ENCODE data around the gene SUPT3H. TPM values are rescaled to one million over a fixed set of nuclear protein-coding genes. Genes with fewer than 3 reads are reported as not detected.
A peak's percentile ranks its signal among the peaks of the same experiment; 100 is the strongest.

Gene SUPT3H
- polyA plus RNA-seq, 3 donors, result 2.4 to 3.5 (median 2.5) TPM

DNA sequence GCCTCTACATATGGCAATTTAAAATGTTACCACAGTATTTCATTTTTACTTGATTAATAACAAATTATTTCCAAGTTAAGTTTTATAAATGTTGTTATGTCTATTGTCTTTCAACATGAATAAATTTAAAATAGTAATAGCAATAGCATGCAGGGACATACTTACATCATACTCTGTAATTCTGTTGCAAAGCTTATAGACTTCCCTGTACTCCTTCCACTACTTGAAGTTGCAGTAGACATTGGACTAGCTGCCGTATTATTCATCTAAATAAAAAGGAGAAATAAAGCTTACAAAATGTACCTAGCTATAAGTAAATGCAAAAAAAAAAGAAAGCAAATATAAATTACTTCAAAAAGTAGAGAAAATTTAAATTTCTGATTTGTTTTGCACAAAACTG is 12.7 kb downstream of the SUPT3H start:
- Mint-ChIP-seq H3K27me3 (ENCODE audit: low read depth in 3 of 3) (no peaks in the 10 kb centered on the region), H3K4me3 (no peak overlapping the region), H3K36me3 (peaks cover 2 to 3% of the 10 kb centered on the region in 2 donors), H3K4me1 (peaks cover 21% of the 10 kb centered on the region), H3K9me3 (no peaks in the 10 kb centered on the region), H3K27ac (no peak overlapping the region)
- Histone ChIP-seq H3K4me3 (replicated peaks in 1 of 3; ENCODE audit: low read depth in 2 of 3, low read length in 3 of 3) (no peak overlapping the region), H3K4me2 (replicated peaks; ENCODE audit: extremely low read depth, low read length, poor library complexity, severe bottlenecking) (no peak overlapping the region), H3K4me1 (ENCODE audit: control insufficient read depth in 1 of 2, insufficient read depth in 2 of 2, low read length in 2 of 2) (peaks cover 3 to 17% of the 10 kb centered on the region in 2 donors), H3K9ac (ENCODE audit: insufficient read depth, low read length, poor library complexity, severe bottlenecking) (no peak overlapping the region), H2AFZ (ENCODE audit: insufficient read depth, low read depth, low read length, poor library complexity, severe bottlenecking) (no peak overlapping the region), H3K27ac (ENCODE audit: low read depth in 1 of 2, low read length in 2 of 2) (peak overlapping the region in 1 of 2 donors; percentile 18), H3K27me3 (ENCODE audit: control insufficient read depth in 2 of 2, insufficient read depth in 2 of 2, low read length in 2 of 2) (no peaks in the 10 kb centered on the region), H3K36me3 (replicated peaks in 1 of 2; ENCODE audit: control insufficient read depth in 1 of 2, insufficient read depth in 2 of 2, low read length in 2 of 2) (no peaks in the 10 kb centered on the region), H3K9me3 (replicated peaks in 1 of 2; ENCODE audit: control insufficient read depth in 1 of 2, insufficient read depth in 1 of 2, low read length in 2 of 2) (no peaks in the 10 kb centered on the region), H3K79me2 (ENCODE audit: insufficient read depth, low read length) (no peaks in the 10 kb centered on the region), H4K20me1 (ENCODE audit: insufficient read depth, low read length) (no peaks in the 10 kb centered on the region)
- TF ChIP-seq, protein P1, sequence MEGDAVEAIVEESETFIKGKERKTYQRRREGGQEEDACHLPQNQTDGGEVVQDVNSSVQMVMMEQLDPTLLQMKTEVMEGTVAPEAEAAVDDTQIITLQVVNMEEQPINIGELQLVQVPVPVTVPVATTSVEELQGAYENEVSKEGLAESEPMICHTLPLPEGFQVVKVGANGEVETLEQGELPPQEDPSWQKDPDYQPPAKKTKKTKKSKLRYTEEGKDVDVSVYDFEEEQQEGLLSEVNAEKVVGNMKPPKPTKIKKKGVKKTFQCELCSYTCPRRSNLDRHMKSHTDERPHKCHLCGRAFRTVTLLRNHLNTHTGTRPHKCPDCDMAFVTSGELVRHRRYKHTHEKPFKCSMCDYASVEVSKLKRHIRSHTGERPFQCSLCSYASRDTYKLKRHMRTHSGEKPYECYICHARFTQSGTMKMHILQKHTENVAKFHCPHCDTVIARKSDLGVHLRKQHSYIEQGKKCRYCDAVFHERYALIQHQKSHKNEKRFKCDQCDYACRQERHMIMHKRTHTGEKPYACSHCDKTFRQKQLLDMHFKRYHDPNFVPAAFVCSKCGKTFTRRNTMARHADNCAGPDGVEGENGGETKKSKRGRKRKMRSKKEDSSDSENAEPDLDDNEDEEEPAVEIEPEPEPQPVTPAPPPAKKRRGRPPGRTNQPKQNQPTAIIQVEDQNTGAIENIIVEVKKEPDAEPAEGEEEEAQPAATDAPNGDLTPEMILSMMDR (IDR thresholded peaks at IDR 0.05), result no peak
- peak; percentile 23 to 57 (median 32) for DNase-seq
- intact Hi-C loops (cut with micrococcal nuclease), result no loop called here
- WGBS (ENCODE audit: insufficient coverage), result no CpG with 5 or more reads among the region's 1 CpG

- Mint-ChIP-seq H3K27me3 (ENCODE audit: low read depth in 3 of 3) (no peaks in the 10 kb centered on the region), H3K36me3 (peaks cover 2 to 3% of the 10 kb centered on the region in 2 donors), H3K4me3 (no peak overlapping the region), H3K27ac (peak overlapping the region in 2 of 7 donors; percentile 40 to 51), H3K4me1 (peaks cover 18% of the 10 kb centered on the region), H3K9me3 (no peaks in the 10 kb centered on the region)
- Histone ChIP-seq H3K27me3 (ENCODE audit: control insufficient read depth in 2 of 2, insufficient read depth in 2 of 2, low read length in 2 of 2) (no peaks in the 10 kb centered on the region), H2AFZ (ENCODE audit: insufficient read depth, low read depth, low read length, poor library complexity, severe bottlenecking) (no peak overlapping the region), H3K9ac (ENCODE audit: insufficient read depth, low read length, poor library complexity, severe bottlenecking) (no peak overlapping the region), H4K20me1 (ENCODE audit: insufficient read depth, low read length) (no peaks in the 10 kb centered on the region), H3K4me1 (ENCODE audit: control insufficient read depth in 1 of 2, insufficient read depth in 2 of 2, low read length in 2 of 2) (peaks cover 3 to 17% of the 10 kb centered on the region in 2 donors), H3K36me3 (replicated peaks in 1 of 2; ENCODE audit: control insufficient read depth in 1 of 2, insufficient read depth in 2 of 2, low read length in 2 of 2) (no peaks in the 10 kb centered on the region), H3K4me2 (replicated peaks; ENCODE audit: extremely low read depth, low read length, poor library complexity, severe bottlenecking) (peak overlapping the region; percentile 12), H3K9me3 (replicated peaks in 1 of 2; ENCODE audit: control insufficient read depth in 1 of 2, insufficient read depth in 1 of 2, low read length in 2 of 2) (no peaks in the 10 kb centered on the region), H3K27ac (ENCODE audit: low read depth in 1 of 2, low read length in 2 of 2) (peak overlapping the region in 1 of 2 donors; percentile 18), H3K4me3 (replicated peaks in 1 of 3; ENCODE audit: low read depth in 2 of 3, low read length in 3 of 3) (no peak overlapping the region), H3K79me2 (ENCODE audit: insufficient read depth, low read length) (no peaks in the 10 kb centered on the region)
- intact Hi-C loops (cut with micrococcal nuclease), result no loop called here
- DNase-seq, result no peak
- TF ChIP-seq, protein P1 (IDR thresholded peaks at IDR 0.05), result no peak
Measured at GRCh38 chr6:45364466-45364865, 13.3 kb downstream of the SUPT3H start.
